Cardiac fibroblast (primary cell): Measurements from ENCODE around the gene TUBA4B.

ENCODE experiments used
- DNase-seq, 2 donors: peaks; one replicate each; pipeline versions ENCODE4 v3.0.0 to v3.0.0-alpha.2; 2010; ENCODE audit warnings: low read depth in 2 of 2
- H3K4me3 ChIP-seq, 2 donors: replicated peaks in 1 of 2; 1 replicate in 1 of 2; 2 replicates in 1 of 2; pipeline ENCODE4 v1.5.1; 2011; ENCODE audit warnings: low read depth in 2 of 2, low read length in 2 of 2, mild to moderate bottlenecking in 2 of 2, moderate library complexity in 1 of 2
- TF ChIP-seq, protein P1 (sequence below): IDR thresholded peaks from one replicate; pipeline ENCODE4 v1.5.1; 2011; ENCODE audit warnings: low read depth, mild to moderate bottlenecking, low read length, inconsistent platforms

Gene TUBA4B

GRCh38 chr2:219214141-219214540 lies 38.9 kb upstream of the TUBA4B start:
- no peak for DNase-seq
- TF ChIP-seq, protein P1, sequence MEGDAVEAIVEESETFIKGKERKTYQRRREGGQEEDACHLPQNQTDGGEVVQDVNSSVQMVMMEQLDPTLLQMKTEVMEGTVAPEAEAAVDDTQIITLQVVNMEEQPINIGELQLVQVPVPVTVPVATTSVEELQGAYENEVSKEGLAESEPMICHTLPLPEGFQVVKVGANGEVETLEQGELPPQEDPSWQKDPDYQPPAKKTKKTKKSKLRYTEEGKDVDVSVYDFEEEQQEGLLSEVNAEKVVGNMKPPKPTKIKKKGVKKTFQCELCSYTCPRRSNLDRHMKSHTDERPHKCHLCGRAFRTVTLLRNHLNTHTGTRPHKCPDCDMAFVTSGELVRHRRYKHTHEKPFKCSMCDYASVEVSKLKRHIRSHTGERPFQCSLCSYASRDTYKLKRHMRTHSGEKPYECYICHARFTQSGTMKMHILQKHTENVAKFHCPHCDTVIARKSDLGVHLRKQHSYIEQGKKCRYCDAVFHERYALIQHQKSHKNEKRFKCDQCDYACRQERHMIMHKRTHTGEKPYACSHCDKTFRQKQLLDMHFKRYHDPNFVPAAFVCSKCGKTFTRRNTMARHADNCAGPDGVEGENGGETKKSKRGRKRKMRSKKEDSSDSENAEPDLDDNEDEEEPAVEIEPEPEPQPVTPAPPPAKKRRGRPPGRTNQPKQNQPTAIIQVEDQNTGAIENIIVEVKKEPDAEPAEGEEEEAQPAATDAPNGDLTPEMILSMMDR = no peak
- no peak overlapping the region for H3K4me3 ChIP-seq

DNA sequence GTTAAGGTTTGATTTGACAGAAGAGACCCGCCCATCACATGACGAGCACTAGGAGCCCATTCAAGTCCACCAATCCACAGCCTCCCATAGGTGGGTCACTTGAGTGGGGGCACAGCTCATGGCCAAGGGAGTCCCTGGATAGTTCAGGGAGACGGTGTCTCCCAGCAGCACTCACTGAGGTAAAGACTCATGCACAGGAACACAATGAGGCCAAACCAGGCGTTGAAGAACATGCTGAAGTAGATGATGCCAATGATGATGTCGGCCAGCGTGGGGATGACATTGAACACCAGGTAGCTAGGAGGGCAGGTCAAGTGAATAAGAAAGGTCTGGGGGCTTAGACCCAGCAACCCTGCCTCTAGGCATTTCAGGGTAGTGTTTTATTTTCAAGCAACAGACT lies 38.3 kb upstream of the TUBA4B start:
- TF ChIP-seq, protein P1 = no peak
- no peak overlapping the region for H3K4me3 ChIP-seq
- no peak for DNase-seq

GRCh38 chr2:219215871-219216534 lies 37.0 kb upstream of the TUBA4B start:
- TF ChIP-seq, protein P1 = no peak
- H3K4me3 ChIP-seq = no peak overlapping the region
- no peak for DNase-seq

DNA sequence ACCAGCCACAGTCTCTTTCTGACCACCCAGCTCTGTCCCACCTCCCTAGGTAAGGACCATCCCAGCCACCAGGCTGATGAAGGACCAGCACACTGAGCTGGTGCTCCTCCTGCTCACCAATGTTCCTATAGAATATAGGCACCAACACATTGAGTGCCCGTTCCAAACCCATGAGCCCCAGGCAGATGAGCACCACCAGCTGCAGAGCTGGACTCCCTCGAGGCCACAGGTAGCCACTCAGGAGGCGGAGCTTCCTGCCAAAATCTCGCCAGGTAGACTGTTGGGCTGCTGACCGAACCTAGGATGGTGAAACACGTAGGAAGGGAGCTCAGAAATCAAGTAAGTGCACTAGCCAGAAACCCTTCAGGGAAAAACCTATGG lies 36.5 kb upstream of the TUBA4B start:
- no peak for DNase-seq
- TF ChIP-seq, protein P1 = no peak
- H3K4me3 ChIP-seq = no peak overlapping the region

DNA sequence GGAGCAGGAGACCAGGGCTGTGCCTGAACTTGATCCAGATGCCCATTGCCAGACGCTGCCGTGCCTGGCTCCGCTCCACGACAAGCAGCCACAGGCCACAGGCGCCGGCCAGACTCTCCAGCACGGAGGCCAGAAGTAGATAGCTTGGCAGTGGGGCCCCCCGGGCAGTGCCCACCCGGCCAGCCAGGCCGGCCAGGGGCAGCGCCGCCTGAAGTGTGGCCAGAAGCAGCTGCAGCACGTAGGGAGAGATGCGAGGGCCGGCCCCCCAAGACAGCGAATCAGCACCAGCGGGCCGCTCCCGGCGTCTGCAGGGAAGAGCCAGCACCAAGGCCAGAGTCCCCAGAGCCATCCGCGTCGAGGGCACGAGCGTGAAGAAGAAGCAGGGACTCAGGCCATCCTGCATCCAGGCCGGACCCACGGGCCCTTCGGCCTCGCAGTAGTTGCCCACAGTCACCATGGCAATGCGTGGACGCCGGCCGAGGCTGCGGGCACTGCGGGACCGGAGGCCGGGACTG lies 34.8 kb upstream of the TUBA4B start:
- H3K4me3 ChIP-seq = peak overlapping the region; percentile 59 to 64
- peak; percentile 80 to 82 for DNase-seq
- TF ChIP-seq, protein P1 = no peak

GRCh38 chr2:219218732-219219701 lies 34.0 kb upstream of the TUBA4B start, which contains the start of gene ABCB6:
ABCB6 (minus strand) TSS chr2:219218958; CDS start chr2:219218673, 285 bp downstream.
- TF ChIP-seq, protein P1 = no peak
- H3K4me3 ChIP-seq = peak within 1 kb of the TSS; percentile 59 to 64
- peak; percentile 92 to 98 for DNase-seq
